WTC11 (cell line): ENCODE results near the gene CTDSP2. TPM values are rescaled to one million over a fixed set of nuclear protein-coding genes. Genes with fewer than 3 reads are reported as not detected.

Experiments used
- ATAC-seq: fragments of 200-7000 bp; cut with Tn5 transposase; 2 replicates; pipeline ENCODE4 v1.10.0; 2021; ENCODE audit warnings: mild to moderate bottlenecking, moderate library complexity
- CTCF ChIA-PET: fragments of 300-600 bp; sonication (Branson Sonifier 250); formaldehyde crosslinking; loops from one replicate; lab custom pipeline; 2021; ENCODE audit warnings: antibody characterized with exemption; lab: Charles Lee
- POLR2A ChIA-PET: fragments of 350-600 bp; sonication (Branson Sonifier 250); formaldehyde crosslinking; loops from one replicate; lab custom pipeline; 2021; ENCODE audit warnings: antibody characterized with exemption; lab: Charles Lee
- DNase-seq: peaks from one replicate; pipeline ENCODE4 v3.0.0; 2021; ENCODE audit warnings: low spot score
- H3K27ac Mint-ChIP-seq: 2 replicates; pipeline ENCODE4 v1.8.0; 2021; ENCODE audit warnings: mixed read lengths
- H3K27me3 Mint-ChIP-seq: 2 replicates; pipeline ENCODE4 v1.8.0; 2021; ENCODE audit warnings: low read depth, mild to moderate bottlenecking, moderate library complexity, mixed read lengths
- H3K36me3 Mint-ChIP-seq: 2 replicates; pipeline ENCODE4 v1.8.0; 2021; ENCODE audit warnings: mixed read lengths
- H3K4me1 Mint-ChIP-seq: 2 replicates; pipeline ENCODE4 v1.8.0; 2022; ENCODE audit warnings: mixed read lengths
- H3K4me3 Mint-ChIP-seq: 2 replicates; pipeline ENCODE4 v1.8.0; 2021; ENCODE audit warnings: mild to moderate bottlenecking, moderate library complexity, mixed read lengths
- H3K9me3 Mint-ChIP-seq: 2 replicates; pipeline ENCODE4 v1.8.0; 2021; ENCODE audit warnings: mixed read lengths
- ATF1 ChIP-seq: sonication (generic); formaldehyde crosslinking; IDR thresholded peaks from 2 replicates; pipeline ENCODE4 v1.8.1; 2023; ENCODE audit warnings: mild to moderate bottlenecking, moderate library complexity, missing genetic modification reagents
- ATF2 ChIP-seq: sonication (generic); formaldehyde crosslinking; IDR thresholded peaks from 2 replicates; pipeline ENCODE4 v1.8.1; 2022; ENCODE audit warnings: low read depth, missing genetic modification reagents, borderline replicate concordance
- CBFB ChIP-seq: sonication (generic); formaldehyde crosslinking; IDR thresholded peaks from 2 replicates; pipeline ENCODE4 v1.8.1; 2022; ENCODE audit warnings: mild to moderate bottlenecking, low read depth, missing genetic modification reagents
- EMX1 ChIP-seq: fragments of 250-450 bp; sonication (Bioruptor Pico); IDR thresholded peaks from 2 replicates; pipeline ENCODE4 v1.8.0; 2021; ENCODE audit warnings: mild to moderate bottlenecking
- ETV6 ChIP-seq: sonication (generic); formaldehyde crosslinking; IDR thresholded peaks from 2 replicates; pipeline ENCODE4 v1.8.1; 2022; ENCODE audit warnings: mild to moderate bottlenecking, missing genetic modification reagents
- FOXK1 ChIP-seq: sonication (generic); formaldehyde crosslinking; IDR thresholded peaks from 2 replicates; pipeline ENCODE4 v1.8.0; 2022; ENCODE audit warnings: mild to moderate bottlenecking, moderate library complexity, missing genetic modification reagents
- GABPB1 ChIP-seq: sonication (generic); formaldehyde crosslinking; IDR thresholded peaks from 2 replicates; pipeline ENCODE4 v1.8.1; 2023; ENCODE audit warnings: mild to moderate bottlenecking, missing genetic modification reagents
- HMGXB4 ChIP-seq: sonication (generic); formaldehyde crosslinking; IDR thresholded peaks from 2 replicates; pipeline ENCODE4 v1.8.1; 2023; ENCODE audit warnings: mild to moderate bottlenecking, moderate library complexity, missing genetic modification reagents
- OVOL2 ChIP-seq: fragments of 250-450 bp; sonication (Bioruptor Pico); IDR thresholded peaks from 2 replicates; pipeline ENCODE4 v1.9.0; 2021; ENCODE audit warnings: mild to moderate bottlenecking, borderline replicate concordance
- PRDM15 ChIP-seq: sonication (generic); formaldehyde crosslinking; IDR thresholded peaks from 2 replicates; pipeline ENCODE4 v1.8.0; 2022; ENCODE audit warnings: missing genetic modification reagents
- SOX15 ChIP-seq: fragments of 250-450 bp; sonication (Bioruptor Pico); IDR thresholded peaks from 2 replicates; pipeline ENCODE4 v1.9.0; 2021; ENCODE audit warnings: mild to moderate bottlenecking
- ZNF138 ChIP-seq: sonication (generic); formaldehyde crosslinking; conservative IDR thresholded peaks from 2 replicates; pipeline ENCODE4 v1.8.1; 2022; ENCODE audit warnings: mild to moderate bottlenecking, moderate library complexity, missing genetic modification reagents
- ZNF317 ChIP-seq: sonication (generic); formaldehyde crosslinking; IDR thresholded peaks from 2 replicates; pipeline ENCODE4 v1.8.1; 2023; ENCODE audit warnings: low read depth, mild to moderate bottlenecking, moderate library complexity, missing genetic modification reagents, borderline replicate concordance
- ZNF423 ChIP-seq: fragments of 250-450 bp; sonication (Bioruptor Pico); IDR thresholded peaks from 2 replicates; pipeline ENCODE4 v2.1.2; 2022; ENCODE audit warnings: mild to moderate bottlenecking, moderate library complexity
- total RNA-seq: library from RNA; stranded (reverse); gene quantifications from 3 replicates; pipeline ENCODE4 v1.2.3, GENCODE V29; 2021
- TF ChIP-seq, protein P1 (sequence below): sonication (generic); formaldehyde crosslinking; IDR thresholded peaks from 2 replicates; pipeline ENCODE4 v1.8.0; 2023; ENCODE audit warnings: mild to moderate bottlenecking, missing genetic modification reagents
- TF ChIP-seq, protein P2 (sequence below): sonication (generic); formaldehyde crosslinking; IDR thresholded peaks from 2 replicates; pipeline ENCODE4 v1.8.0; 2023; ENCODE audit warnings: missing genetic modification reagents
- TF ChIP-seq, protein P3 (sequence below): sonication (generic); formaldehyde crosslinking; conservative IDR thresholded peaks from 2 replicates; pipeline ENCODE4 v1.8.1; 2023; ENCODE audit warnings: mild to moderate bottlenecking, low read depth, missing genetic modification reagents, moderate library complexity

Gene CTDSP2
- total RNA-seq, 1 experiment from 2014 or later: 122 TPM

- no peak for TF ChIP-seq SOX15 (CRISPR knock-in tag)
- TF ChIP-seq, protein P1, sequence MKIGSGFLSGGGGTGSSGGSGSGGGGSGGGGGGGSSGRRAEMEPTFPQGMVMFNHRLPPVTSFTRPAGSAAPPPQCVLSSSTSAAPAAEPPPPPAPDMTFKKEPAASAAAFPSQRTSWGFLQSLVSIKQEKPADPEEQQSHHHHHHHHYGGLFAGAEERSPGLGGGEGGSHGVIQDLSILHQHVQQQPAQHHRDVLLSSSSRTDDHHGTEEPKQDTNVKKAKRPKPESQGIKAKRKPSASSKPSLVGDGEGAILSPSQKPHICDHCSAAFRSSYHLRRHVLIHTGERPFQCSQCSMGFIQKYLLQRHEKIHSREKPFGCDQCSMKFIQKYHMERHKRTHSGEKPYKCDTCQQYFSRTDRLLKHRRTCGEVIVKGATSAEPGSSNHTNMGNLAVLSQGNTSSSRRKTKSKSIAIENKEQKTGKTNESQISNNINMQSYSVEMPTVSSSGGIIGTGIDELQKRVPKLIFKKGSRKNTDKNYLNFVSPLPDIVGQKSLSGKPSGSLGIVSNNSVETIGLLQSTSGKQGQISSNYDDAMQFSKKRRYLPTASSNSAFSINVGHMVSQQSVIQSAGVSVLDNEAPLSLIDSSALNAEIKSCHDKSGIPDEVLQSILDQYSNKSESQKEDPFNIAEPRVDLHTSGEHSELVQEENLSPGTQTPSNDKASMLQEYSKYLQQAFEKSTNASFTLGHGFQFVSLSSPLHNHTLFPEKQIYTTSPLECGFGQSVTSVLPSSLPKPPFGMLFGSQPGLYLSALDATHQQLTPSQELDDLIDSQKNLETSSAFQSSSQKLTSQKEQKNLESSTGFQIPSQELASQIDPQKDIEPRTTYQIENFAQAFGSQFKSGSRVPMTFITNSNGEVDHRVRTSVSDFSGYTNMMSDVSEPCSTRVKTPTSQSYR (CRISPR knock-in tag): no peak
Measured at GRCh38 chr12:57800965-57801364, 45.6 kb downstream of the CTDSP2 start (continued).

GRCh38 chr12:57797933-57798332 is 48.6 kb downstream of the CTDSP2 start:
- no peak overlapping the region for H3K27ac Mint-ChIP-seq
- DNase-seq: no peak
- no peaks in the 10 kb centered on the region for H3K4me1 Mint-ChIP-seq
- POLR2A ChIA-PET: no interaction called here
- no peaks in the 10 kb centered on the region for H3K27me3 Mint-ChIP-seq
- no peak for TF ChIP-seq FOXK1 (CRISPR knock-in tag)
- no peak for TF ChIP-seq GABPB1 (CRISPR knock-in tag)
- TF ChIP-seq EMX1 (CRISPR knock-in tag): no peak
- TF ChIP-seq, protein P2, sequence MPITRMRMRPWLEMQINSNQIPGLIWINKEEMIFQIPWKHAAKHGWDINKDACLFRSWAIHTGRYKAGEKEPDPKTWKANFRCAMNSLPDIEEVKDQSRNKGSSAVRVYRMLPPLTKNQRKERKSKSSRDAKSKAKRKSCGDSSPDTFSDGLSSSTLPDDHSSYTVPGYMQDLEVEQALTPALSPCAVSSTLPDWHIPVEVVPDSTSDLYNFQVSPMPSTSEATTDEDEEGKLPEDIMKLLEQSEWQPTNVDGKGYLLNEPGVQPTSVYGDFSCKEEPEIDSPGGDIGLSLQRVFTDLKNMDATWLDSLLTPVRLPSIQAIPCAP (CRISPR knock-in tag): no peak
- TF ChIP-seq CBFB (CRISPR knock-in tag): no peak
- TF ChIP-seq, protein P3, sequence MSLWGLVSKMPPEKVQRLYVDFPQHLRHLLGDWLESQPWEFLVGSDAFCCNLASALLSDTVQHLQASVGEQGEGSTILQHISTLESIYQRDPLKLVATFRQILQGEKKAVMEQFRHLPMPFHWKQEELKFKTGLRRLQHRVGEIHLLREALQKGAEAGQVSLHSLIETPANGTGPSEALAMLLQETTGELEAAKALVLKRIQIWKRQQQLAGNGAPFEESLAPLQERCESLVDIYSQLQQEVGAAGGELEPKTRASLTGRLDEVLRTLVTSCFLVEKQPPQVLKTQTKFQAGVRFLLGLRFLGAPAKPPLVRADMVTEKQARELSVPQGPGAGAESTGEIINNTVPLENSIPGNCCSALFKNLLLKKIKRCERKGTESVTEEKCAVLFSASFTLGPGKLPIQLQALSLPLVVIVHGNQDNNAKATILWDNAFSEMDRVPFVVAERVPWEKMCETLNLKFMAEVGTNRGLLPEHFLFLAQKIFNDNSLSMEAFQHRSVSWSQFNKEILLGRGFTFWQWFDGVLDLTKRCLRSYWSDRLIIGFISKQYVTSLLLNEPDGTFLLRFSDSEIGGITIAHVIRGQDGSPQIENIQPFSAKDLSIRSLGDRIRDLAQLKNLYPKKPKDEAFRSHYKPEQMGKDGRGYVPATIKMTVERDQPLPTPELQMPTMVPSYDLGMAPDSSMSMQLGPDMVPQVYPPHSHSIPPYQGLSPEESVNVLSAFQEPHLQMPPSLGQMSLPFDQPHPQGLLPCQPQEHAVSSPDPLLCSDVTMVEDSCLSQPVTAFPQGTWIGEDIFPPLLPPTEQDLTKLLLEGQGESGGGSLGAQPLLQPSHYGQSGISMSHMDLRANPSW (CRISPR knock-in tag): no peak
- TF ChIP-seq OVOL2 (CRISPR knock-in tag): no peak
- TF ChIP-seq ZNF138 (CRISPR knock-in tag): no peak
- TF ChIP-seq ZNF423 (CRISPR knock-in tag): no peak
- no peak for TF ChIP-seq ATF1
- no peak for TF ChIP-seq ZNF317
- TF ChIP-seq ATF2: no peak
- no peak for TF ChIP-seq HMGXB4 (CRISPR knock-in tag)
- no peak for TF ChIP-seq PRDM15 (CRISPR knock-in tag)
- TF ChIP-seq ETV6 (CRISPR knock-in tag): no peak
- H3K36me3 Mint-ChIP-seq: peaks cover 32% of the 10 kb centered on the region
- CTCF ChIA-PET: no interaction called here
- ATAC-seq: no peak
- H3K4me3 Mint-ChIP-seq: no peak overlapping the region
- H3K9me3 Mint-ChIP-seq: no peaks in the 10 kb centered on the region
